H1 (cell line): ENCODE measurements around the gene CENPF. TPM values are rescaled to one million over a fixed set of nuclear protein-coding genes. Genes with fewer than 3 reads are reported as not detected.

ENCODE experiments used
- ATF2 ChIP-seq: IDR thresholded peaks from 2 replicates; pipeline ENCODE4 v1.6.1; 2012; ENCODE audit warnings: low read length, inconsistent platforms
- CBX5 ChIP-seq: fragments of 300-800, 300-1000 bp; sonication (generic); IDR thresholded peaks from 2 replicates; pipeline ENCODE4 v1.7.1; 2016; ENCODE audit warnings: antibody characterized with exemption, low read length, low read depth
- PHF8 ChIP-seq: fragments of 200-600 bp; sonication (generic); conservative IDR thresholded peaks from 2 replicates; pipeline ENCODE4 v1.7.1; 2012; ENCODE audit warnings: low read depth, mild to moderate bottlenecking, inconsistent platforms, low read length, moderate library complexity
- SUZ12 ChIP-seq: fragments of 200-600 bp; sonication (generic); IDR thresholded peaks from 2 replicates; pipeline ENCODE4 v1.6.1; 2012; ENCODE audit warnings: mild to moderate bottlenecking, inconsistent platforms, low read length, moderate library complexity, mixed read lengths
- polyA plus RNA-seq, 7 experiments: library from polyadenylated mRNA; depleted of rRNA in 3 of 7; stranded (reverse) in 5 of 7; unstranded in 2 of 7; fragments of >200 nt in 5 of 7; fragments of 200-250 nt in 2 of 7; gene quantifications; 1 replicate in 5 of 7; 2 replicates in 1 of 7; 4 replicates in 1 of 7; pipeline versions ENCODE4 v1.2.1 to v1.2.3, GENCODE V29; 2011 to 2013; ENCODE audit warnings: missing spikeins in 2 of 7, mixed read lengths in 2 of 7
- total RNA-seq: library from RNA; stranded (reverse); fragmentation: NEBNext Ultra II Directional; extraction: Animal tissue kit (Norgen Biotek cat#: 25700); gene quantifications from 2 replicates; pipeline ENCODE4 v1.2.1, GENCODE V29; 2021

Gene CENPF
- total and polyA plus RNA-seq, 2 of the 8 experiments (the other 6 are each of a cell fraction or from before 2014, with no cell fraction given): 13.7 to 170 TPM

GRCh38 chr1:214677945-214678344, 75.0 kb downstream of the CENPF start (continued):
- TF ChIP-seq ATF2 (no peak), CBX5 (no peak), PHF8 (no peak), SUZ12 (no peak)
